Fibroblast of peridontal ligament (primary cell): ENCODE data around the gene FUOM.
"Not testable (repeated sequence)": the region's sequence is repeated elsewhere in the genome, so short reads cannot be mapped to it uniquely, and the experiment has no call there.

Experiments used
- DNase-seq: peaks from one replicate; pipeline ENCODE4 v3.0.0-alpha.2; 2010; ENCODE audit errors: extremely low read depth

The FUOM gene

DNA sequence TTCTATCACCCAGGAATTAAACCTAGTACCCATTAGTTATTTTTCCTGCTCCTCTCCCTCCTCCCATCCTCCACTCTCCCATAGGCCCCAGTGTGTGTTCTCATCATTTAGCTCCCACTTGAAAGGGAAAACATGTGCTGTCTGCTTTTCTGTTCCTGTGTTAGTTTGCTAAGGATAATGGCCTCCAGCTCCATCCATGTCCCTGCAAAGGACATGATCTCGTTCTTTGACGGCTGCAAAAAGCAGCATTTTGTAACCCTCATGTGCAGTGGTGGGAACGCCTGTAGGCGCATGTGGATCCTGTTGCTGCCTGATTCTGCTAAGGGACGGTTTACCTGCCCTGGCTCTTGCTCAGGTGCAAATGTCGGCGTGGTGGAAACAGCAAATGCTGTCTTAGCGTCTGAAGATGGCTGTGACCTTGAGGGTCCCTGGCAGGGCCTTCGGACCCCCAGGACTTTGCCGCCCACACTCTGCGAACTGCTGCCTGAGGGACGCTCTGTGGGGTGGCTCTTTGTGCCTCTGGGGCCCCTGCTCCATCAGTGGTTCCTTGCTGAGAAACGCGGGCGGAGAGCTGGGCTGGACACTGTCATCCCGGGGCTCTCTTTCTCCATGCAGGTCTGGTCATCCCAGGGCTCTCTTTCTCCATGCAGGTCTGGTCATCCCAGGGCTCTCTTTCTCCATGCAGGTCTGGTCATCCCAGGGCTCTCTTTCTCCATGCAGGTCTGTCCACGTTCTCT lies 30.6 kb upstream of the FUOM start:
- no peak for DNase-seq

DNA sequence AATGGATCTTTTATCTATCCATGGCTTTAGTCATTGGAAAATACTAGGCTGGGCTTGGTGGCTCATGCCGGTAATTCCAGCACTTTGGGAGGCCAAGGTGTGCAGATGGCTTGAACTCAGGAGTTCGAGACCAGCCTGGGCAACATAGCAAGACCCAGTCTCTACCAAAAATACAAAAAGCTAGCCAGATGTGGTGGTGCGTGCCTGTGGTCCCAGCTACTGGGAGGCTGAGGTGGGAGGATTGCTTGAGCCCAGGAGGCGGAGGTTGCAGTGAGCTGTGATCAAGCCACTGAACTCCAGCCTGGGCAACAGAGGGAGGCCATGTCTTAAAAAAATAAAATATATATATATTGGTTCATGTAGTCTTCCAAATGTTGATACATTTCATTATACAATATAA lies 29.1 kb upstream of the FUOM start:
- DNase-seq: not testable (repeated sequence)

DNA sequence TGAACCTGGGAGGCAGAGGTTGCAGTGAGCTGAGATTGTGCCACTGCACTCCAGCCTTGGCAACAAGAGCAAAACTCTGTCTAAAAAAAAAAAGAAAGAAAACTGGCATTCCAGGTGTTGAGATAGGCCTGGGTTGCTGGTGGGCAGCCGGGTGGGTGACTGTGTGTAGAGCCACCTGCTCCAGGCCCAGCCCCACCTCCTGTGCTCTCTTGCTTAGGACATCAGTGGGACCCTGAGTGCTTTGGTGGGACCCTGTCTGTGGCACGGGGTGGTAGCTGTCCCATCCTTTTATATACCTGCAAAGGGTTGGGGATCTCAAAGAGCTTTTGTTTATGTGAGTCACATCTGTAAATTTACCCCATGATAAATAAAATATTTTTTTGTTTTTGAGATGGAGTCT lies 27.4 kb upstream of the FUOM start:
- no peak for DNase-seq

DNA sequence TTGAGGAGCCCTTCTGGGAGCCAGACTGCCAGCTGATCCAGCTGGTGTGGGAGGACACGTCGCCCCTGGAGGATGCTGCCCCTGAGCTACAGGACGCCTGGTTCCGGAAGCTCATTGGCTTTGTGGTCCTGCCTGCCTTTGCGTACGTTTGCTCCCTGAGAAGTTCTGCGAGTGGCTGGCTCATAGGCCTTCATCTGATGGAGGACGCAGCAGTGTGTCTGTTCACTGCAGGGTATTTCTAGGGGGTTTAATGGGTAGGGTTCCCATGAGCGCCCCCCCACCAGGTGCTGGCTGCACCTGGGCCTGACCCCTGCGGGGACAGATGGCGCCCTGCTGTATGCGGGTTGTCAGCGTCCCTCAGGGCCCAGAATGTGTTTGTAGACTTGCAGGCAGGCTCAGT lies 26.3 kb upstream of the FUOM start:
- no peak for DNase-seq

DNA sequence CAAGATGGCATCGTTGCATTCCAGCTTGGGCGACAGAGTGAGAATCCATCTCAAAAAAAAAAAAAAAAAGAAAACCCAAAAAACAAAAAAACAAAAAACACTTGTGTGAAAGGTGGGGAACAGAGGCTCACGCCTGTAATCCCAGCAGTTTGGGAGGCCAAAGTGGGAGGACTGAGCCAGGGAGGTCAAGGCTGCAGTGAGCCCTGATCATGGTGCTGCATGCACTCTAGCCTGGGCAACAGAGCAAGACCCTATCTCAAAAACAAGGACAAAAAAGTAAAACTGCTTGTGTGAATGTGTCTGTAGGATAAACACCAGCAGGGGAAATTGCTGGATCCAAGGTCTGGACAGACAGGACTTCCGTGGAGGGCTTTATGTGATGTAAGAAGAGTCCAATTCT lies 25.7 kb upstream of the FUOM start:
- no peak for DNase-seq

DNA sequence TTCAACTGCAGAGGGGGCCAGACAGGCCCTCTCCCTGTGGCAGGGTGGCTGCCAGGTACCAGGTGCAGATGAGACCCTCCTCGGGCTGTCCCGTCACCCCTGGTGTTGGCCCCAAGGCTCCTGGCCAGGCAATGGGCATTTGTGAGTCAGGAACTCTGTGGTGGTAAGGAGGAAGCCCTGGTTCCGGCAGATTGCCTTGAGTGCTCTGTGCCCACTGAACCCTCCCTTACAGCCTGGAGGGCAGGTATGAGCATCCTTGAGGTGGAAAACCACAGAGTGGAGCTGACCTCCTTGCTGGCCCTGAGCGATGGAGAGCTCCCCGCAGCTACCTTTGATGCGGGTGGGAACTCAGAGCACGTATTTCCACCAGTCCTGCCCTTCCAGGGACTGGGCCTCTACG lies 23.2 kb upstream of the FUOM start:
- no peak for DNase-seq

DNA sequence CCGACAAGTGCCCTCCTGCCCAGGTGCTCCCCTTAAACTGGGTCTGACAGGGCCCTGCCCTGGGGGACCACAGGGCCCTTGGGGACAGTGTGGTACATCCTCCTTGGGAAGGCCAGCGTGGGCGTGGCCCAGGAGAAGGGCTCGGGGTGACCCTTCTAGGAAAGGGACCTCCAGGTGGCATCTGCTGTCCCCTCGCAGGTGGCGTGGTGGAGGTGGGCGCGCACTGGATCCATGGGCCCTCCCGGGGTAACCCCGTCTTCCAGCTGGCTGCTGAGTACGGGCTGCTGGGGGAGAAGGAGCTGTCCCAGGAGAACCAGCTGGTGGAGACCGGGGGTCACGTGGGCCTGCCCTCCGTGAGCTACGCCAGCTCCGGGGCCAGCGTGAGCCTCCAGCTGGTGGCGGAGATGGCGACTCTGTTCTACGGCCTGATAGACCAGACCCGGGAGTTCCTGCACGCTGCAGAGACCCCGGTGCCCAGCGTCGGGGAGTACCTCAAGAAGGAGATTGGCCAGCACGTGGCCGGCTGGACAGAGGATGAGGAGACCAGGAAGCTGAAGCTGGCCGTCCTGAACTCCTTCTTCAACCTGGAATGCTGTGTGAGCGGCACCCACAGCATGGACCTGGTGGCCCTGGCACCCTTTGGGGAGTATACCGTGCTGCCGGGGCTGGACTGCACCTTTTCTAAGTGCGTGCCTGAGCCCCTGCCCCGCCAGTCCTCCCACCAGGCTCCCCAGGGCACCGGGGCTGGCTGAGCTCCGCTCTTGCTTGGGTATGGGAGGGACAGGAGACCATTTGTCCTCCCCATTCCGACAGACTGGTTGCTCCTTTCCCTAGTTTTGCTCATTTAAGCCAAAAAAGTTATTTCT lies 22.2 kb upstream of the FUOM start:
- no peak for DNase-seq

DNA sequence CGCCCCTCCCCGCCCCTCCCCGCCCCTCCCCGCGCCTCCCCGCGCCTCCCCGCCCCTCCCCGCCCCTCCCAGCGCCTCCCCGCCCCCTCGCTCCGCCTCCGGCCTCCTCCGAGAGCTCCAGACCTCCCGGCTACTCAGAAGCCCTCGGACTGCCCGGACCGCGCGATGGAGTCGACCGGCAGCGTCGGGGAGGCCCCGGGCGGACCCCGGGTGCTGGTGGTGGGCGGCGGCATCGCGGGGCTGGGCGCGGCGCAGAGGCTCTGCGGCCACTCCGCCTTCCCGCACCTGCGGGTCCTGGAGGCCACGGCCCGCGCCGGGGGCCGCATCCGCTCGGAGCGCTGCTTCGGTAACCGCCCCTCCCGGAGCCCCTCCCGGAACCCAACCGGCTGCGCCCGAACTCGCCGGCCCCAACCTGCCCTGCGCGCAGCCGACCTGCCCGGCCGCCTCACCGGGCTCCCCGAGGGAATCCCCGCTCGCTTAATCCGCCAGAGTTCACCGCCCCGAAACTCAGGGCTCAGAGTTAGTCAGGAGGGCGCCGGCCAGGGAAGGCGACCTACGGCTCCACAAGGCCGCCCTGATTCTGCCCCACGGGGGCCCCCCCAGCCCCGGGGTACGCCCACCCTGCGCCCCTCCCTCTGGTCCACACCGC lies 21.5 kb upstream of the FUOM start, which contains the start of gene PAOX:
Gene PAOX (plus strand): TSS at position 111 of the 649 bp plus-strand sequence. CDS start 55 bp downstream, at position 166.
- peak; percentile 48 for DNase-seq

DNA sequence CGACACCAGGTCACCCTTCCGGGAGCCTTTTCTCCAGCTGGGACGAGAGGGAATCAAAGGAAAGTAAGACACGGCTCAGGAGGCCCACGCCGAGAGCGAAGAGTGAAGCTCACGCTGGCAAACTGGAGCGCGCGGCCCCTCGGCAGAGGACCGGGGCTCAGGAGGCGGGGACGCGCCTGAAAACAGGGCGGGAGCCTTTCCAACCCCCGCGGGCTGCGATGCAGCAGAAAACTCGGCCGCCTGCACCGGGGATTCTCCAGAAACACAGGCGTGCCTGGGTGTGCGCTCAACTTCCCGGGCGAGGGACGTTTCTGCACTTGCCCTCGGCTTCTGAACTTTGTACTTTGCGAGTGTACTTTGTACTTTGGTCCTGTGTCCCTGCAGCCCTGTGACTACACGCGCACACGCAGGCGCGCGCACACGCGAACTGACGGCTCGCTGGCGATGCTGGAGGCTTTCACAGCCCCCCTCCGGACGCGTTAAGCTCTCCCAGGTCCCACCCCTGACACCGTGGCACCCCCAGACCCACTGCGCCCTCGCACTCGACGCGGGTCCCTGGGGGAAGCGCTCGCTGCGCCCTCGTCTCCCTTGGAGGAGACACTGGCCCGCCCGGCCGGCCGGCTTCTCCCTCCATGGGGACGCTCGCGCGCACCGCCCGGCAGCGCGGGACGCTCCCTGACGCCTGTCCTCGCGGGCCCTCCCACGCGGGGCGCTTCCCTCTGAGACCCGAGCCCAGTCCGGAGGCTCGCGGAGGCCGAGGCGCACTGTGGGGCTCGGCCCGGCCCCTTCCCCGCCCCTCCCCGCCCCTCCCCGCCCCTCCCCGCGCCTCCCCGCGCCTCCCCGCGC lies 20.7 kb upstream of the FUOM start:
- DNase-seq: peak; percentile 35

DNA sequence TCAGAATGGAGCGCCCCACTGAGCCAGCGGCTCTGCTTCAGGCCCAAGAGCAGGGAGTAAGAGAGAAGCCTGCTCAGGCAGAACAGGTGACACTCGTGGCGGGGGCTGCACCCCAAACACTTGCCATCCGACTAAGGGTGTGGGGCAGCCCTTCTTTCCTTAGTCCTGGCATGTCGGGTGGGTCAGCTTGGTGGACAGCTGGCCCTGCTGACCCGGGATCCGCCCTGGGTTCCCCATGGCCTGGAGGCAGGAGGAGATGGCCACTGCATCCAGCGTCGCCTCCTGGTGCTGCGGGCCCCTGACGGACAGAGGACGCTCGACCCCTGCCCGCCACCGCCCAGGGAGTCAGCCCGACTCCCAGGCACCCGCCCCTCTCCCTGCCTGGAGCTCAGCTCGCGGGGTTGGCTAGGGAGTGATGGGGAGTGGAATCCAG lies 20.0 kb upstream of the FUOM start:
- DNase-seq: no peak

DNA sequence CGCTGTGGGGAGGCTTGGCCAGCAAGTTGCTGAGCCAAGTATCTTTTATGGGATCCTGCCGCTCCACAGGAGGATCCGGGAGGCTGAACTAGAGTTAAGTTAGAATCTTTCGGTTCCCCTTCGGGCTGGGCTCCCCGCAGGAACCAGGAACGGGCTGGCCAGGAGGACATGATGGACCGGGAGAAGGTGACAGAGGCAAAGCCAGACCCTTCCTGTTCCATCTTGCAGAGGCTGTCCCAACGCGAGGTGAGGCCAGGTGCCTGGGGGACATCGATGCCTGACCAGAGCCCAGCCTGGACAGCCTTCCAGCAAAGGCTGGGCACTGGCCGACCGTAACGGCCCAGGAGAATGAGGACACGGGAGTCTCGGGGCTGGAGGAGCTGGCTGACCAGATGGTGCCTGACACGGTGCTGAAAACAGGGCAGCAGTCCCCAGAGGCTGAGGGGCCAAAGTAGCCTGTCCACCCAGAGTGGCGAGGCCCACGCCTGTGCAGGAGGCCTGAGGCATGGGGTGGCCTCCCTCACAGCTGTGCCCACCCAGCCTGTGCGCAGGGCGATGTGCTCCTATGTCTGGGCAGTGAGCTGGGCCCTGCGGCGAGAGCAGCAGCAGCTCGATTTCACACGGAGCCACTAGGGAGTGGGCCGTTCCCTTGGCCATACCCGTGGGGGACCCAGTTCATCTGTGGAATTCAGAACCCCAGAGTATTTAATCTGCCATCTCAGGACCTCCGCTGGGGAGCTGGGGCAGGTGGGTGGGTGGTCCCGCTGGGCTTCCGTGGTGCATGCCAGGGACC lies 19.4 kb upstream of the FUOM start:
- DNase-seq: no peak

DNA sequence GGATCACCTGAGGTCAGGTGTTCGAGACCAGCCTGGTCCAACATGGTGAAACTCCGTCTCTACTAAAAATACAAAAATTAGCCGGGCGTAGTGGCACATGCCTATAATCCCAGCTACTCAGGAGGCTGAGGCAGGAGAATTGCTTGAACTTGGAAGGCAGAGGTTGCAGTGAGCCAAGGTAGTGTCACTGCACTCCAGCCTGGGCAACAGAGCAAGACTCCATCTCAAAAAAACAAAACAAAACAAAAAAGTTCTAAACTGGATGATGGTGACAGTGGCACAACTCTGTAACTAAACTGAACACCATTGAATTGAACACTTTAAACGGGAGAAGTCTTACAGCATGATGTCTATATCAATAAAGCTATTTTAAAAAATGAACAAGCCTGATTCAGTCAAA lies 18.4 kb upstream of the FUOM start:
- not testable (repeated sequence) for DNase-seq

DNA sequence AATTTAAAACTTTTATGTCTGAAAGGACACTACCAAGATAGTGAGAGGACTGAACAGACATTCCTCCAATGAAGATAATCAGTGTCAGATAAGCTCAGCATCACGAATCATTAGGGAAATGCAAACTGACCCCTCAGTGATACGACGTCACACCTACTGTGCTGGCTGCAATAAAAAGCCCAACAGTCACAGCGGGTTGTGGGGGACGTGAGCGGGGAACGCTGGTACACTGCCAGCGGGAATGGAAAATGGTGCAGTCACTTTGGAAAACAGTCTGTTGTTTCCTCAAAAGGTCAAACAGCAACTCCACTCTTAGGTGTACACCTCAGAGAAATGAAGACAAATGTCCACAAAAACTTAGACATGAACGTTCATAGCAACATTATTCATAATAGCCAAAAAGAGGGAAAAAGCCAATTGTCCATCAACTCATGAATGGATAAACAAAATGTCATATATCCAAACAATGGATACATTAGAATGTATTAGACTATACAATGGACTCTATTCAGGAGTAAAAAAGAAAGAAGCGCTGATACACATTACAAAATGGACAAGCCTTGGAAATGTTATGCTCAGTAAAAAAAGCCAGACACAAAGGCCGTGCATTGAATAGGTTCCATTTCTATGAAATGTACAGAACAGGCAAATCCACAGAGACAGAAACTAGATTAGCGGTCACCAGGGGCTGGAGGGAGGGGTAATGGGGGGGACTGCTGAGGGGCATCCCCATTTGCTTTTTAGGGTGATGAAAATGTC lies 17.7 kb upstream of the FUOM start:
- no peak for DNase-seq

DNA sequence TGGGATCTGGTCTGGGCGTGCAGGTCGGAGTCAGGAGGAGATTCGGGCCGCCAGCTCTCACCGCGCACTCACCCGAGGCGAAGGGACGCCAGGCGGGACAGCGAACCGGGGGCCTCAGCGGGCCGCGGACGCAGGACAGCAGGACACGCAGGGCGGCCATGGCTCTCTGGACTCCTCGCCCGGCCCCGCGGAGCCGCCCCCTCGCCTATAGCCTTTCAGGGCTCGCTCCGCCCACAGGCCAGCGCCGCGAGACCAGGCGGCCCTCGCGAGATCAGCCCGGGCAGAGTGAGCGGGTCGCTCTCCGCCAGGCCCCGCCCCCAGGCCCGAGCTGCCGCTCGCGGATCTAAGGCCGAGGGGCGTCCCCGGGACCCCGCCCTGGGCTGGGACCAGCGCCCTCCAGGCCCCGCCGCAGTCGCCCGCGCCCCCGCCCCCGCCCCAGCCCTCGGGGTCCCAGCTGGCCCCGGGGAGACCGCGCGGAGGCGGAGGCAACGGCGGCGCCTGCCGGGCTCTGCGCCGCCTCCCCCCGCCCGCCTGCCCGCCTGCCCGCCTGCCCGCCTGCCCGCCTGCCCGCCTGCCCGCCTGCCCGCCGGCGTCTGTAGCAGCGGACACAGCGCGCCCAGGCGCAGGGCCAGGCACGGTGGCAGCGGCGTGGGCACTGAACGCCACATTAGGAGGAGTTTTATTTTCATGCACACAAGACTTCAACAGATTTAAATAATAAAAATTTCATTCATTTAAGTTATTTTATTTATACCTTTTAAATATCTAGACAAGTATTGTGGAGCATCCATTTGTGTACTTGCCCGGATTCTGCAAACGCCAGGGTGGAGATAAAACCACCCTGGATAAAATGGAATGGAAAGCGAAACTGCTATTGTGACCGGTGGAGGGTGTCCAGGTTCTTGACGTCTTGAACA lies 15.6 kb upstream of the FUOM start, which contains the start of gene ECHS1:
Gene ECHS1 (minus strand): TSS at position 181 of the 917 bp plus-strand sequence. CDS start 21 bp downstream, at position 160.
- DNase-seq: peak; percentile 82

DNA sequence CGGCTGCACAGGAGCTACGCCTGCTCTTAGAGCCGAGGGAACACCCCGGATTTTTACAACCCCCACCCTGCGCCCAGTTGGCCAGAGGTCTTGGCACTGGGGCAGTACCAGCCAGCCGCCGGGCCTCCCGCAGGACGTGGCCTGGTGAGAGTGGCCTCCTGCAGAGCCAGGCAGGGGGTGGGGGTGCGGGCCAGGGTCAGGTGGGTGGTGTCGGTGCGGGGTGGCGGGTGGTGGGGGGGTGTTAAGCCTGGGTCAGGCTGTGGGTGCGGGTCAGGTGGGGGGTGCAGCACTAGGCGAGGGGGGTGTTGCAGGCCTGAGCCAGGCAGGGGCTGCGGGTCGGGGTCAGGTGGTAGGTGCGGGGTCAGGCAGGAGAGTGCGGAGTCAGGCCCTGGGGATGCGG lies 14.7 kb upstream of the FUOM start:
- no peak for DNase-seq

DNA sequence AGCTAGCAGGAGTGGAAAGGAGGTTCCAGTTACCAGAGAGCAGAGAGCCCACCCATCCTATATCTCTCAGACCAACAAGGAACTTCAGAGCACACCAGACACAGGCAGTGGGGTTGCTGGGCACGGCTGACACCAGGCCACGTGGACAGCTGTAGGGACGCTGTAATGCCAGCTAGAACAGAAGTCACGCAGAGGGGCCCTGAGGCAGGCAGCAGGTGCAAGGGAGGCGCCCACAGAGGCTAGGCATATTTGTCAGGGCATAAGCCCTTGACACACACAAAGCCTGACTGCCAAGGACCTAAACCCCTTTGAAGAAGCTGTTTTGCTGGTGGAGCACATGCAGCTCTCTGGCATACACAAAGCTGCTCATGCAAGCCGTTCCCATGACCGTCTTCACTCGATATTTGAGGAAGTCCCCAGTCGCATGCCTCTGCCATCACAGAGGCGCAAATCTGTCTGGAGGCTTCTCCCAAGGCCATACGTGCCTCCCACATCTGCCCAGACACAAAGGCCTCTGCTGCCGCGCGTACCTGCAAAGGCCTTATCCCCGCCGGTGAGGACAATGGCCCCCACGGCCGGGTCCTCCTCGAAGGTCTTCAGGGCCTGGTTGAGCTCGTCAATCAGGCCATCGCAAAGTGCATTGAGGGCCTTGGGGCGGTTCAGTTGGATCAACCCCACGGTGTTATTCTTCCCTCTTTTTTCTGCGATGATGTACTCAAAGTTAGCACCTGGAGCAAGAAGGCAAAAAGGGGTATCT lies 12.4 kb upstream of the FUOM start:
- DNase-seq: no peak

DNA sequence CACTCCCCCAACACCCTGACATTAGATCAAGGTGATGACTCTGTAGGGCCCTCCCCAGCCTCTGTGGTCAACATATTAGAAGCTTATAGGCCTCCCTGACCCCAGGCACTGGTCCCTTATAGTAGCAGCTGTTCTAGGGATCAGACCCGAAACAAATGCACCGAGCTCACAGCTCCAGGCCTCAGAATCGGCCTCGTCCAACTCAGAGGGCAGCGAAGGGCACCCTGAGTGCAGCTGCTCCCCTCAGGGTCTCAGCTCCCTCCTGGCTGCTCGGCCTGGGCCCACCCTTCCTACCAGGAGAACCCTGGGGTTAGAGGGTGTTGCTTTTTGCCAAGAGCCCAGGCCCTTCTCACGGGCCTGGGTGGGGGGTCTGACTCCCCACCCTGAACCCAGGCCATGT lies 10.3 kb upstream of the FUOM start:
- DNase-seq: no peak

DNA sequence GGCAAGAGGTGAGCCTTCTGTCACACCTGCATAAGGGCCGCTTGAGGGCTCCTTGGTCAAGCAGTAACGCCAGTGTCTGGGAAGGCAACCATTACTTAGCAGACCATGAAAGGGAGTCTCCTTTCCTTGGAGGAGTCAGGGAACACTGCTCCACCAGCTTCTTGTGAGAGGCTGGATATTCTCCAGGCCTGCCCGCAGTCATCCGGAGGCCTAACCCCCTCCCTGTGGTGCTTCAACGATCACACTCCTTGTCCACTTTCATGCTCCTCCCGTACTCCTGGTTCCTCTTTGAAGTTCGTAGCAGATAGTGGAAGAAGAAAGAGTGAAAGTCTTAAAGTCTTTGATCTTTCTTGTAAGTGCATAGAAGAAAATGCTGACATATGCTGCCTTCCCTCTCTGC lies 9.6 kb upstream of the FUOM start:
- not testable (repeated sequence) for DNase-seq
